ENCODE measurements around the gene LIME1. TPM values are rescaled to one million over a fixed set of nuclear protein-coding genes. Genes with fewer than 3 reads are reported as not detected.

LIME1 gene
- total RNA-seq, 2 donors from 2014 or later: 7.6 to 10.1 TPM

DNA sequence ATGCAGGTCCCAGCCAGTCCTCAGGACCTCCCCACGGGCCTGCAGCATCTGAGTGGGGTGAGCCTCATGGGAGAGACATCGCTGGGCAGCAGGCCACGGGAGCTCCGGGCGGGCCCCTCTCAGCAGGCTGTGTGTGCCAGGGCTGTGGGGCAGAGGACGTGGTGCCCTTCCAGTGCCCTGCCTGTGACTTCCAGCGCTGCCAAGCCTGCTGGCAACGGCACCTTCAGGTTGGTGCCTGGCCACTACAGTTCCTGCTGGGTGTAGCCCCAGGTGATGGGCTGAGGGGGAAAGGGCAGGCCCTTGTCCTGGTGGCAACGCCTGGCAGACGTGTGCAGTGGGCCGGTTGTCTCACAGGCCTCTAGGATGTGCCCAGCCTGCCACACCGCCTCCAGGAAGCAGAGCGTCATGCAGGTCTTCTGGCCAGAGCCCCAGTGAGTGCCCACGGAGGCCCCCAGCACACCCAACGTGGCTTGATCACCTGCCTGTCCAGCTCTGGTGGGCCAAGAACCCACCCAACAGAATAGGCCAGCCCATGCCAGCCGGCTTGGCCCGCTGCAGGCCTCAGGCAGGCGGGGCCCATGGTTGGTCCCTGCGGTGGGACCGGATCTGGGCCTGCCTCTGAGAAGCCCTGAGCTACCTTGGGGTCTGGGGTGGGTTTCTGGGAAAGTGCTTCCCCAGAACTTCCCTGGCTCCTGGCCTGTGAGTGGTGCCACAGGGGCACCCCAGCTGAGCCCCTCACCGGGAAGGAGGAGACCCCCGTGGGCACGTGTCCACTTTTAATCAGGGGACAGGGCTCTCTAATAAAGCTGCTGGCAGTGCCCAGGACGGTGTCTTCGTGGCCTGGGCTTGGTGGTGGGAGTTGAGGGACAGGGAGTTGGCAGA is 40.8 kb upstream of the LIME1 start:
- H3K27me3 Mint-ChIP-seq (ENCODE audit: insufficient read depth): no peaks in the 10 kb centered on the region
- no peaks in the 10 kb centered on the region for H3K36me3 ChIP-seq (ENCODE audit: control insufficient read depth, insufficient read depth, low read length)
- H3K4me3 Mint-ChIP-seq: no peak overlapping the region
- 92 to 99% methylated on average over 16 to 25 of the region's 25 CpGs for WGBS, 2 experiments (ENCODE audit: insufficient coverage in 1 of 2, insufficient read length in 1 of 2)
- no peak overlapping the region for H3K4me3 ChIP-seq (ENCODE audit: low read length)
- no peaks in the 10 kb centered on the region for H3K27me3 ChIP-seq (ENCODE audit: control insufficient read depth, insufficient read depth, low read length, poor library complexity, severe bottlenecking)
- no peak overlapping the region for H3K27ac Mint-ChIP-seq
- H3K36me3 Mint-ChIP-seq (ENCODE audit: low read depth): peaks cover 10% of the 10 kb centered on the region
- TF ChIP-seq CTCF (conservative IDR thresholded peaks at IDR 0.05): no peak
- H3K4me1 Mint-ChIP-seq: no peaks in the 10 kb centered on the region
- H3K9me3 Mint-ChIP-seq: peaks cover 2% of the 10 kb centered on the region
- no peak overlapping the region for H3K9ac ChIP-seq (ENCODE audit: extremely low read depth, low read length, poor library complexity, severe bottlenecking)
- H3K9me3 ChIP-seq (ENCODE audit: control insufficient read depth, low read length): no peaks in the 10 kb centered on the region
- no peak overlapping the region for H3K27ac ChIP-seq (ENCODE audit: low read depth, low read length)
- peak; percentile 43 for DNase-seq
- H3K4me1 ChIP-seq (ENCODE audit: control insufficient read depth, insufficient read depth, low read length): no peaks in the 10 kb centered on the region

GRCh38 chr20:63696306-63696627 is 40.2 kb upstream of the LIME1 start:
- WGBS, 2 experiments (ENCODE audit: insufficient coverage in 1 of 2, insufficient read length in 1 of 2): 72% methylated on average over 6 of the region's 6 CpGs; no CpG with 5 or more reads in 1 of the 2 experiments
- Mint-ChIP-seq H3K27ac (no peak overlapping the region), H3K4me3 (no peak overlapping the region), H3K4me1 (no peaks in the 10 kb centered on the region), H3K9me3 (peaks cover 2% of the 10 kb centered on the region), H3K36me3 (ENCODE audit: low read depth) (peaks cover 9% of the 10 kb centered on the region), H3K27me3 (ENCODE audit: insufficient read depth) (no peaks in the 10 kb centered on the region)
- Histone ChIP-seq H3K4me3 (ENCODE audit: low read length) (no peak overlapping the region), H3K9me3 (ENCODE audit: control insufficient read depth, low read length) (no peaks in the 10 kb centered on the region), H3K27me3 (ENCODE audit: control insufficient read depth, insufficient read depth, low read length, poor library complexity, severe bottlenecking) (no peaks in the 10 kb centered on the region), H3K27ac (ENCODE audit: low read depth, low read length) (no peak overlapping the region), H3K4me1 (ENCODE audit: control insufficient read depth, insufficient read depth, low read length) (no peaks in the 10 kb centered on the region), H3K9ac (ENCODE audit: extremely low read depth, low read length, poor library complexity, severe bottlenecking) (no peak overlapping the region), H3K36me3 (ENCODE audit: control insufficient read depth, insufficient read depth, low read length) (no peaks in the 10 kb centered on the region)
- no peak for TF ChIP-seq CTCF (conservative IDR thresholded peaks at IDR 0.05)
- peak; percentile 90 for DNase-seq

DNA sequence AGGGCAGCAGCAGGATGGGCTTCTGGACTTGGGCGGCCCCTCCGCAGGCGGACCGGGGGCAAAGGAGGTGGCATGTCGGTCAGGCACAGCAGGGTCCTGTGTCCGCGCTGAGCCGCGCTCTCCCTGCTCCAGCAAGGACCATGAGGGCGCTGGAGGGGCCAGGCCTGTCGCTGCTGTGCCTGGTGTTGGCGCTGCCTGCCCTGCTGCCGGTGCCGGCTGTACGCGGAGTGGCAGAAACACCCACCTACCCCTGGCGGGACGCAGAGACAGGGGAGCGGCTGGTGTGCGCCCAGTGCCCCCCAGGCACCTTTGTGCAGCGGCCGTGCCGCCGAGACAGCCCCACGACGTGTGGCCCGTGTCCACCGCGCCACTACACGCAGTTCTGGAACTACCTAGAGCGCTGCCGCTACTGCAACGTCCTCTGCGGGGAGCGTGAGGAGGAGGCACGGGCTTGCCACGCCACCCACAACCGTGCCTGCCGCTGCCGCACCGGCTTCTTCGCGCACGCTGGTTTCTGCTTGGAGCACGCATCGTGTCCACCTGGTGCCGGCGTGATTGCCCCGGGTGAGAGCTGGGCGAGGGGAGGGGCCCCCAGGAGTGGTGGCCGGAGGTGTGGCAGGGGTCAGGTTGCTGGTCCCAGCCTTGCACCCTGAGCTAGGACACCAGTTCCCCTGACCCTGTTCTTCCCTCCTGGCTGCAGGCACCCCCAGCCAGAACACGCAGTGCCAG is 39.7 kb upstream of the LIME1 start, which contains the start of gene TNFRSF6B:
Gene TNFRSF6B, plus strand, starts transcription at position 25 of the 729 bp plus-strand sequence. Its CDS starts 116 bp downstream, at position 141.
- Histone ChIP-seq H3K9me3 (ENCODE audit: control insufficient read depth, low read length) (no peaks in the 10 kb centered on the region), H3K4me1 (ENCODE audit: control insufficient read depth, insufficient read depth, low read length) (no peaks in the 10 kb centered on the region), H3K27ac (ENCODE audit: low read depth, low read length) (no peak within 1 kb of the TSS), H3K4me3 (ENCODE audit: low read length) (no peak within 1 kb of the TSS), H3K9ac (ENCODE audit: extremely low read depth, low read length, poor library complexity, severe bottlenecking) (no peak within 1 kb of the TSS), H3K27me3 (ENCODE audit: control insufficient read depth, insufficient read depth, low read length, poor library complexity, severe bottlenecking) (no peaks in the 10 kb centered on the region), H3K36me3 (ENCODE audit: control insufficient read depth, insufficient read depth, low read length) (no peaks in the 10 kb centered on the region)
- no peaks in the 10 kb centered on the region for H3K27me3 Mint-ChIP-seq (ENCODE audit: insufficient read depth)
- no peak within 1 kb of the TSS for H3K4me3 Mint-ChIP-seq
- H3K4me1 Mint-ChIP-seq: no peaks in the 10 kb centered on the region
- peaks cover 6% of the 10 kb centered on the region for H3K36me3 Mint-ChIP-seq (ENCODE audit: low read depth)
- no peak for TF ChIP-seq CTCF (conservative IDR thresholded peaks at IDR 0.05)
- 79 to 88% methylated on average over 28 to 52 of the region's 52 CpGs for WGBS, 2 experiments (ENCODE audit: insufficient coverage in 1 of 2, insufficient read length in 1 of 2)
- H3K27ac Mint-ChIP-seq: no peak within 1 kb of the TSS
- DNase-seq: peak; percentile 67
- peaks cover 2% of the 10 kb centered on the region for H3K9me3 Mint-ChIP-seq
